ENCODE data around the gene PRIM1. TPM values are rescaled to one million over a fixed set of nuclear protein-coding genes. Genes with fewer than 3 reads are reported as not detected.

The PRIM1 gene
- total RNA-seq, 2 experiments from 2014 or later: 5.3 to 6.1 TPM

GRCh38 chr12:56687223-56688128, 64.6 kb downstream of the PRIM1 start:
- Histone ChIP-seq H3K9me3 (ENCODE audit: control insufficient read depth in 1 of 2, insufficient read depth in 1 of 2, low read length in 2 of 2) (no peaks in the 10 kb centered on the region), H3K36me3 (ENCODE audit: insufficient read depth, low read length) (no peaks in the 10 kb centered on the region), H3K27me3 (ENCODE audit: control insufficient read depth in 1 of 2, insufficient read depth in 2 of 2, low read length in 2 of 2) (no peaks in the 10 kb centered on the region), H3K4me3 (ENCODE audit: low read length) (peak overlapping the region; percentile 96), H3K4me1 (ENCODE audit: insufficient read depth, low read length) (peaks cover 48% of the 10 kb centered on the region), H3K27ac (ENCODE audit: low read depth in 1 of 2, low read length in 2 of 2) (peak overlapping the region; percentile 98 to 99)
- no peak for TF ChIP-seq CTCF (IDR thresholded peaks at IDR 0.05)
- DNase-seq (peak; percentile 38 to 87 (median 59)), ATAC-seq (ENCODE audit: poor library complexity) (peak; percentile 41)
- Mint-ChIP-seq H3K36me3 (ENCODE audit: low read depth) (peaks cover 47% of the 10 kb centered on the region), H3K4me1 (ENCODE audit: low read depth) (peaks cover 49% of the 10 kb centered on the region), H3K27me3 (no peaks in the 10 kb centered on the region), H3K4me3 (peak overlapping the region; percentile 100), H3K27ac (peak overlapping the region; percentile 96), H3K9me3 (no peaks in the 10 kb centered on the region)
- intact Hi-C loops (cut with DNase I, micrococcal nuclease): loop anchor here (1.0 to 2.0 kb wide), 4 partner anchors 17 to 65 kb away; partner anchors contain the start of genes ATP5F1B (in 1 of the 2), NACA (in 1 of the 2) and PRIM1 (in 1 of the 2)
- ChIA-PET CTCF (interaction anchor here (1.0 to 5.9 kb wide), 6 partner anchors 38 to 223 kb away, joined by 3 to 27 read pairs (median 4); partner anchors contain the start of gene NACA), POLR2A (interaction anchor here (0.8 to 8.6 kb wide), 39 partner anchors 8 to 858 kb away, joined by 3 to 155 read pairs (median 5); partner anchors contain the start of genes ARHGAP9, ATP5F1B, BAZ2A and CNPY2)

- ChIA-PET POLR2A (interaction anchor here (0.7 to 8.6 kb wide), 13 partner anchors 9 to 568 kb away, joined by 3 to 155 read pairs (median 4); partner anchors contain the start of genes ATP5F1B, BAZ2A, IL23A and NACA), CTCF (interaction anchor here (1.1 to 5.9 kb wide), 4 partner anchors 9 to 72 kb away, joined by 4 to 27 read pairs (median 5); no protein-coding TSS in a partner anchor)
- ATAC-seq (ENCODE audit: poor library complexity) (no peak), DNase-seq (peak in 2 of 14 experiments; percentile 15 to 32)
- Histone ChIP-seq H3K4me3 (ENCODE audit: low read length) (peak overlapping the region; percentile 96), H3K9me3 (ENCODE audit: control insufficient read depth in 1 of 2, insufficient read depth in 1 of 2, low read length in 2 of 2) (no peaks in the 10 kb centered on the region), H3K27me3 (ENCODE audit: control insufficient read depth in 1 of 2, insufficient read depth in 2 of 2, low read length in 2 of 2) (no peaks in the 10 kb centered on the region), H3K36me3 (ENCODE audit: insufficient read depth, low read length) (peaks cover 17% of the 10 kb centered on the region), H3K4me1 (ENCODE audit: insufficient read depth, low read length) (peaks cover 74% of the 10 kb centered on the region), H3K27ac (ENCODE audit: low read depth in 1 of 2, low read length in 2 of 2) (peak overlapping the region; percentile 57 to 85)
- Mint-ChIP-seq H3K27ac (peak overlapping the region; percentile 96), H3K4me3 (peak overlapping the region; percentile 100), H3K36me3 (ENCODE audit: low read depth) (peaks cover 65% of the 10 kb centered on the region), H3K9me3 (no peaks in the 10 kb centered on the region), H3K4me1 (ENCODE audit: low read depth) (peaks cover 58% of the 10 kb centered on the region), H3K27me3 (no peaks in the 10 kb centered on the region)
- intact Hi-C loops (cut with DNase I, micrococcal nuclease): loop anchor here (1.0 to 2.0 kb wide), 2 partner anchors 39 to 48 kb away; no protein-coding TSS in a partner anchor
- no peak for TF ChIP-seq CTCF (IDR thresholded peaks at IDR 0.05)
These were observed 67.3 kb downstream of the PRIM1 start for GRCh38 chr12:56684745-56685359.

GRCh38 chr12:56682323-56682722, 69.8 kb downstream of the PRIM1 start:
- intact Hi-C loops (cut with DNase I, micrococcal nuclease): no loop called here
- CTCF ChIA-PET: interaction anchor here (5.9 kb wide), 1 partner anchor 46 kb away, joined by 27 read pairs; no protein-coding TSS in a partner anchor
- H3K27ac Mint-ChIP-seq: peak overlapping the region; percentile 96
- Histone ChIP-seq H3K9me3 (ENCODE audit: control insufficient read depth in 1 of 2, insufficient read depth in 1 of 2, low read length in 2 of 2) (no peaks in the 10 kb centered on the region), H3K27me3 (ENCODE audit: control insufficient read depth in 1 of 2, insufficient read depth in 2 of 2, low read length in 2 of 2) (no peaks in the 10 kb centered on the region), H3K36me3 (ENCODE audit: insufficient read depth, low read length) (peaks cover 23% of the 10 kb centered on the region), H3K27ac (ENCODE audit: low read depth in 1 of 2, low read length in 2 of 2) (no peak overlapping the region), H3K4me3 (ENCODE audit: low read length) (no peak overlapping the region), H3K4me1 (ENCODE audit: insufficient read depth, low read length) (peaks cover 78% of the 10 kb centered on the region)
- no peaks in the 10 kb centered on the region for H3K27me3 Mint-ChIP-seq
- no peak for ATAC-seq (ENCODE audit: poor library complexity)
- H3K4me3 Mint-ChIP-seq: peak overlapping the region; percentile 77
- peaks cover 68% of the 10 kb centered on the region for H3K36me3 Mint-ChIP-seq (ENCODE audit: low read depth)
- TF ChIP-seq CTCF (IDR thresholded peaks at IDR 0.05): no peak
- POLR2A ChIA-PET: interaction anchor here (0.5 to 8.6 kb wide), 5 partner anchors 12 to 303 kb away, joined by 3 to 139 read pairs (median 5); partner anchors contain the start of gene ATP5F1B
- H3K4me1 Mint-ChIP-seq (ENCODE audit: low read depth): peaks cover 66% of the 10 kb centered on the region
- no peak for DNase-seq
- H3K9me3 Mint-ChIP-seq: no peaks in the 10 kb centered on the region
